ENCODE measurements around the gene MTA2.
A peak's percentile ranks its signal among the peaks of the same experiment; 100 is the strongest.
"Not testable (repeated sequence)": the region's sequence is repeated elsewhere in the genome, so short reads cannot be mapped to it uniquely, and the experiment has no call there.

The MTA2 gene

DNA sequence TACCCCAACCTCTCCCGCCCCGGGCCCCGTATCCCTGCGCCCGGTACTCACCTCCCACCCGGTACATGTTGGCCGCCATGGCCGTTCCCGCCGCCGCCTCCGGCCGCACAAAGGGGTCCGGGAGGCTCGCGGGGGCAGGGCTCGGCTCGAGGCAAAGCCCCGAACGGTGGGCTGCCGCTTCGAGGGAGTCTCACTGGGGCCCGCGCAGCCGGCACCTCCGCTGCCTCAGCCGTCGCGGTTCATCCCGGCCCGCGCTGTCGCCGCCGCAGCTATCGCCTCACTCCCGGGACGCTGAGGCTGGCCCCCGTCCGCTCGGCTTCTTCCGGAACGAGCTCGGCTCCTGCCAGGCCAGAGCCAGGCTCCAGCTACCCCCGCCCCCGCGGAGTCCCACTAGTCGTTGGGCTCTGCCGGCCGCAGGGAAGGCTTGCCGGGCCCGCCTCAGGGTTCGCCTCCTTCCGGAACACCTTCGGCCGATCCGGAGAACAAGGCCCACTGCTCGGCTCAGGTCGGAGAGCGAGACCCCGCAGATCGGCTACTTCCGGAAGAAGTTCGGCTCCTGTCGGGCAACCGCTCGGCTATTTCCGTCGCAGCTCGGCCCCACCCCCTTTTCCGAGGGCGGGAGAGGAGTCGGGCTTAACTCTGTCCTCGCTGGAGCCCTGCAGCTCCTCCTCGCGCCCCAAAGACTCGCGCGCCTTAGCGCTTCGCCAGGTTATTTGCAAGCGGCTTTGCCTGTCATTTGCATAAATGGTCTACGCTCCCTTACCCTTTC is at the start of gene MTA2:
TSS of gene MTA2 (minus strand) at position 494 of the 769 bp plus-strand sequence. CDS start at position 79, 415 bp downstream.
- DNase-seq (ENCODE audit: low spot score): peak; percentile 97

DNA sequence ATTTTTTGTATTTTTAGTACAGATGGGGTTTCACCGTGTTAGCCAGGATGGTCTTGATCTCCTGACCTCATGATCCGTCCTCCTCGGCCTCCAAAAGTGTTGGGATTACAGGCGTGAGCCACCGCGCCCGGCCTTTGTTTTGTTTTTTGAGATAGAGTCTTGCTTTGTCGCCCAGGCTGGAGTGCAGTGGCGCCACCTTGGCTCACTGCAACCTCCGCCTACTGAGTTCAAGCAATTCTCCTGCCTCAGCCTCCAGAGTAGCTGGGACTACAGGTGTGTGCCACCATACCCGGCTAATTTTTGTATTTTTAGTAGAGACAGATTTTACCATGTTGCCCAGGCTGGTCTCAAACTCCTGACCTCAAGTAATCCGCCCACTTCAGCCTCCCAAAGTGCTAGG is 48.6 kb upstream of the MTA2 start:
- not testable (repeated sequence) for DNase-seq (ENCODE audit: low spot score)

DNA sequence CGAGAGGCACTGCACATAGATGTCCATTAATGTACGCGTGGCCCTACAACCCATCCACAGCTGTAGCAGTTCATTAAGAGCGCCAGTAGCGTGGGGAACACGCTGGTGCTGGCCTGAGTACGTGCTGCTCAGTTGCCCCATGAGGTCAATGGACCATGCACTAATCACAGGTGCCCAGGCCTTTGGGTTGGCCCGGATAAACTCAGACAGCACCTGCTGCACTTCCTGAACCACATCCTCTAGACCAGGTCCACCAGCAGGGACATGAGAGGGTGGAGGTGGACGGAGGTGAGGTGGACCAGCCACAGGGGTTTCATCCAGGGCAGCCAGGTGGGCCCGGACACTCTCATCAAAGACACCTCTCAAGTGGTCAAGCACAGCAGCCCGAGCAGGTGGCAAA is 47.8 kb upstream of the MTA2 start:
- DNase-seq (ENCODE audit: low spot score): no peak

DNA sequence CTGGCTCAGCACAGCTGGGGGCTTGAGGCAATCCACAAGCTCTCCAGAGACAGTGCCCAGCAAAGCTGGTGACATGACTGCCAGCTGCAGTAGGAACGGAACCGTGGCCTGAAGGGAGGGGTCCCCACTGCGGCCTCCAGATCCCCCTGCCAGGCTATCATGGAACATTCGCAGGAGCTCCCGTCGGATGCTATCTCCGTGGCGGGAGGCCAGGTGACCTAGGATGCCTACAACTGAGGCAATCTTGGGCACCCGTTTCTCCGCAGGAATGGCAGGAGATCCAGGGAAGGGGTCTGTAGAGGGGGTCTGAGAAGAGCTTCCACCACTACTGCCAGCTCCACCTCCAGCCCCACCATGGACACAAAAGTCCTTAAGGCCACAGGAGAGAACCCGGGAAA is 47.3 kb upstream of the MTA2 start:
- DNase-seq (ENCODE audit: low spot score): no peak

DNA sequence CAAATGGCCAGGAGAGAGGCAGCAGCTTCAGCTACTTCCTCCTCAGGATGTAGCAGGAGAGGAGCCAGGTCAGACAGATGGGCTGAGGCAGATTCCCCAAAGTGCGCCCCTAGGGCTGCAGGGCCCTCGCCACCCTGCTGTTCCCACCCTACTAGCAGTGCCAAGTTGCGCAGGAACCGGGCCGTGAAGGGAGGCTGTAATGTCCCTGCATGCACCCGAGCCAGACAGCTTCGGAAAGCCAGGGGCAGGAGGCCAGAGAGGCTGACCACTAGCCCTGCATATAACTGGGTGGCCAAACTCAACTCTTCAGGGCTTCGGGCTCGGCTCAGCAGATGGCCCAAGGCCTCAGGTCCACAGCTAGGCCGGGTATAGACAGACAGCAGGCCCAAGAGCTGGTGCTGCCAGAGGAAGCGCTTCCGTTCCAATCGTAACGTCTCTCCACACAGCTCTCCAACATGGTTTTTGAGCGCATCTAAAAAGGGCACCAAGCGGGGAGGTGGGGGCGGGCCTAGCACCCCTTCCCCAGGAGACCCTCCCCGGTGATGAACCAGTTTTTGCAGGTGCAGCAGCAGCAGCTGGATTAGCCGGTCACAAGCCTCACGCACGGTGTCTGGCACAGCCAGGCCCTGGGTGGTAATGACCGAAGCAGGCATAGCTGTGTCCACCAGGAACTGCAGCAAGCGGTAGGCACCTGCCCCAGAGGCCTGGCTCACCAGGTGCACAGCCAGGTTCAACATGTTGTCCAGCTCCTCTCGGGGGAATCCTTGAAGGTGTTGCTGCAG is 46.7 kb upstream of the MTA2 start:
- DNase-seq (ENCODE audit: low spot score): no peak

DNA sequence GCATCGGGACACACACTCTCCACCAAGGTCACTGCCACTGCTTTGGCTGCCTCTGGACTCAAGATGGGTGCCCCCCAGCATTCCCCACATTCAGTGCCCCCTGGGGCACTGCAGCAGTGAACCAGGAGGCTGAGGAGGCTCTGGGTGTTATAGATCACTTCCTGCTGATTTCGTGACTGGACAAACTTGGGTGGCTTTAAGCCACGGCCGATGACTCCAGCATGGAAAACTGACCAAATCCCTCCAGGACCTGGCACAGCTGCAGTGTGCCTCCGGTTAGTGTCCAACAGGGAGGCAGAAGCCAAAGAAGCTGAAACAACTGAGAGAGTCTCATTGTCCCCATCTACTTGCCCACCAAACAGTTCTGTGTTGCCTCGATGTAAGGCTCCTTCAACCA is 45.9 kb upstream of the MTA2 start:
- peak; percentile 29 for DNase-seq (ENCODE audit: low spot score)

DNA sequence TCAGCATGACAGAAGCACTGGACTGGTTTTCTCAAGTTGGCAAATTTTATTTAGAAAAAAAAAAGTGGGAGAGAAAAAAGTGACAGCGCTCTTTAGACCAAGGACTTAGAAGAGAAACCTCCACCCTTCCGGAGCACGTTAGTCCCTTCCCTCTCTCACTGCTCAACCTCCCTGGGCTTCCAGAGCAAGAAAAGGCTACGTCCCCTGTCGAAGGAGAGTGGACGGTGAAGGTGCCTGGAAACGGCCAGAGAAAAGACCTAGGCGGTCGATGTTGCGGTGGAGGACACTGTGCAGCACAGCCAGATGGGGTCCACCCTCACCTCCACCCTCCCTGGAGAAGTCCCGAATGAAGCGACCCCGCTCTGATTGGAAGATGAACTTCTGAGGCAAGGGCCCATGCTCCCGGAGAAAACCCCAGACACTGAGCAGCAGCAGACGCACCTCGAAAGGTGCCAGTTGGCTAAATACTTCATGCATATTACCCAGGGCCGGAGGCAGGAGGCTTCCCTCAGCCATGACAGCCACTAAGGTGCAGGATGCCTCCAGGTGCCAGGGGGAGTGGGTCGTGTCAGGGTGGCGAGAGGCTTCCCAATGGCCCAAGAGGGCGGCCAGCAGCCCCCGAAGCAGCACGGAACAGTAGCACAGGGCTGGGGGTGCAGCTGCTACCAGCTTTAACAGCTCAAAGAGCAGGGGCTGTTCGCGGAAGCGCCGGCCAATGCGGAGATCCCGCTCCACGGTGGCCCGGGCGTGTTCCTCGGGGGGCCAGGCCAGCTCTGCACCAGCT is 45.4 kb upstream of the MTA2 start:
- no peak for DNase-seq (ENCODE audit: low spot score)

DNA sequence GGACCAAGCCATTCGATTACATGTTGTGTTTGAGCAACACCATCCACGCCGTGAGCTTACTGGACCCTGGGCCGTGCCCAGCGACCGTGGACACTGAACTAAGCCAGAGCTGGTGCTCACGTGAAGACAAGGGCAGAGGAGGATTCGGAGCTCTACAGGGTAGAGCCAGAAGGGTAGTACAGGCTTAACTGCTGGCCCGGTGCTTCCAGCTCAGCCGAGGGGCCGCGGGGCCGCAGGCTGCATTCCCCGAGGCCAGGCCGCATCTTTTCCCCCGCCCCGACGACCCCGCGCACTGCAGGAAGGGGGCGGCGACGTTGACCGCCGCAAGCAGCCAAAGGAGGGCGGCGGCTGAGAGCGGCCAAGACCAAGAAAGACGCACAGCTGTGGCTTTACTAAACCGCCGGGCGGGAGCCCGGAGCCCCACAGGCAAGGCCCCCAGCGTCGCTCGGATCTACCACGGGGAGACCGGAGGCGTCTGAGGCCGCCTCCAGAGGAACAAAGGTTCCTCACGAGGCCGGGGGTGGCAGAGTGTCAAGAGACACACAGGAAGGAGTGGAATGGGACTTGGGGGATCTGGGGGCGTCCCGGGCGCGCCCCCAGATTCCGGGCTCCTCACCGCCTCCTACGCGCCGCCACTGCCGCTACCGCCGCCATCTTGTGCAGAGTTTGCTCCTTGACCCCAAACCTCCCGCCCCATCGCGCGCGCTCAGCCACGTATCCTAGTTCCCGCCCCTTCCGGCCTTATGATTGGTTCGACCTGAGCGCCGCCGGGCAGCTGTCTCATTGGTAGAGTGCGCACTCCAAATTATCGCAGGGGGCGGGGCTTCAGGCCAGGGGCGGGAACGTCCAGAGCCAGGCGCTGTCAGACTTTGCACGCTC is 44.5 kb upstream of the MTA2 start, which contains the start of gene GANAB:
TSS of gene GANAB (minus strand) at position 668 of the 879 bp plus-strand sequence. CDS start at position 654, 14 bp downstream.
- DNase-seq (ENCODE audit: low spot score): peak; percentile 100

DNA sequence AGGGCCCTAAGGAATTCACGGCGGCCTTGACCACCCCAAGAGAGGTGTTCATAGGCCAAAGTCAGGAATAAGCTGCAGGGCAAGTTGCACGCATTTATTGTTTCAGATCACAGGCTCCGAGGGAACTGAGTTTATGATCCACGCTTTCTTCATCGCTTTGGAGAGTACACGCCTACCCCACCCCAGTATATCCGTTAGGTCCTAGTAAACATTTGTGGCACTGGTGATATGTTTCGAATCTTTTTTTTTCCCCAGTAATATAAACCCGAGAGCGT is 43.9 kb upstream of the MTA2 start:
- no peak for DNase-seq (ENCODE audit: low spot score)

DNA sequence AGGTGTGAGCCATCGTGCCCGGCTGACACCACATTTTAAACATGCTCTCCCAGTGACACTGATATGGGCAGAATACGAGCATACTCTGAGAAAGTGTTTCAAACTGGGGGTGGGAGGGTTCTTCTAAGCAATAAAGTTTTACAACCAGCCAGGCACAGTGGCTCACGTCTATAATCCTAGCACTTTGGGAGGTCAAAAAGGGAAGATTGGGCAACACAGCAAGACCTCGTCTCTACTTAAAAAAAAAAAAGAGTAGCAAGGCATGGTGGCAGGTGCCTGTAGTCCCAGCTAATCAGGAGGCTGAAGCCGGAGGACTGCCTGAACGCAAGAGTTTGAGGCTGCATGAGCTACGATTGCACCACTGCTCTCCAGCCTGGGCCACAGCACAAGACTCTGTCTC is 42.6 kb upstream of the MTA2 start:
- no peak for DNase-seq (ENCODE audit: low spot score)

DNA sequence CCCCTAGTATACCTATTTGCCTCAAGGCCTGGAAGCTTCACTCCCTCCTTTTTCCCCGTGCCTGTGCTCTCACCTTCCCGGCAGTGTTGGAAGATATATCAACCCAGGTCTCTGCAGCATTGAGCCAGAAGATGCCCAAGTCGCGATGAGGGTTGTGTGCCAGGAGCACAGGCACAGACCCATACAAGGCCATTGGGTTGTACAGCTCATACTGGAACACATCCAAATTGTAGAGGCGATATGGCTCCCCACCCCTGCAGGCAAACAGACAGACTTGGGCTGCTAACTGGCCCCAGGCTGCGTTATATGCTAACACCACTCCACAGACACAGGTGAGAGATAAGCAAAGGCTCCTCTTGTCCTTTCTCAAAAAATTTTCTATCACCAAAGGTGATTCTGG is 30.8 kb upstream of the MTA2 start:
- DNase-seq (ENCODE audit: low spot score): no peak

DNA sequence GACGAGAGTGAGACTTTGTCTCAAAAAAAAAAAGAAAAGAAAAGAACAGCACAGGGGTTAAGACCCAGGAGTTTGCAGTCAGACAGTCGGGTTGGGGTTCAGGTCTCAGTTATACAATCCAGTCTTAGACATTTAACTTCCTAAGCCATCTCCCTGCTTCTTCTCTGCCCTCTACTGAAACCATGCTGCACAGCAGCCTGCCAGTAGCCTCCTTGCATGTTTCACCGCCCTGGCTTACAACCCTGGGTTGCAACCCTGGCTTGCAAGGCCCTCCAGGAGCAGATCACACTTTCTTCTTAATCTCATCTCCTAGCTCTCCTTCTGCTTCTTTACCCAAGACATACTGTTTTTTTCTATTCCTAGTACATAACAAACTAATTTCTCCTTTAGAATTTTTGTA is 26.0 kb upstream of the MTA2 start:
- no peak for DNase-seq (ENCODE audit: low spot score)

DNA sequence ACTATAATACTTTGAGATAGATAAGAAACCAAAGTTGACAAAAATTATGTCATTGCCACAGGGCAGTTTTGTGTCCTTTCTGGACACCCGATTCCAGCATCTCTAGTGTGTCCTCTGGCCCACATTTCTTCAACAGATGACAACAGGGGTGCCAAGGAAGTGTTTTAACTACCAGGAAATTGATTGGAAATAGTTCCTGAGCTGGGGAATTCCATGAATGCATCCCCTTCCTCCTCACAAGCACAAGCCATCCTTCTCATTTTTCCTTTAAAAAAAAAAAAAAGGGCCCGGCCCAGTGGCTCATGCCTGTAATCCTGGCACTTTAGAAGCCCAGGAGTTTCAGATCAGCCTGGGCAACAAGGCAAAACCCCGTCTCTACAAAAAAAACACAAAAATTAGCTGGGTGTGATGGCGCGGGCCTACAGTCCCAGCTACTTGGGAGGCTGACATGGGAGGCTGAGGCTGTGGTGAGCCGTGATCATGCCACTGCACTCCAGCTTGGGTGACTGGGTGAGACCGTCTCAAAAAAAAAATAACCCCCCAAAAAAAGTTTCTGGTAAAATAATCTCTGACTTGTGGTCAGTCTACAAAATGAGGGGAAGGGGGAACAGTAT is 20.9 kb upstream of the MTA2 start:
- no peak for DNase-seq (ENCODE audit: low spot score)

DNA sequence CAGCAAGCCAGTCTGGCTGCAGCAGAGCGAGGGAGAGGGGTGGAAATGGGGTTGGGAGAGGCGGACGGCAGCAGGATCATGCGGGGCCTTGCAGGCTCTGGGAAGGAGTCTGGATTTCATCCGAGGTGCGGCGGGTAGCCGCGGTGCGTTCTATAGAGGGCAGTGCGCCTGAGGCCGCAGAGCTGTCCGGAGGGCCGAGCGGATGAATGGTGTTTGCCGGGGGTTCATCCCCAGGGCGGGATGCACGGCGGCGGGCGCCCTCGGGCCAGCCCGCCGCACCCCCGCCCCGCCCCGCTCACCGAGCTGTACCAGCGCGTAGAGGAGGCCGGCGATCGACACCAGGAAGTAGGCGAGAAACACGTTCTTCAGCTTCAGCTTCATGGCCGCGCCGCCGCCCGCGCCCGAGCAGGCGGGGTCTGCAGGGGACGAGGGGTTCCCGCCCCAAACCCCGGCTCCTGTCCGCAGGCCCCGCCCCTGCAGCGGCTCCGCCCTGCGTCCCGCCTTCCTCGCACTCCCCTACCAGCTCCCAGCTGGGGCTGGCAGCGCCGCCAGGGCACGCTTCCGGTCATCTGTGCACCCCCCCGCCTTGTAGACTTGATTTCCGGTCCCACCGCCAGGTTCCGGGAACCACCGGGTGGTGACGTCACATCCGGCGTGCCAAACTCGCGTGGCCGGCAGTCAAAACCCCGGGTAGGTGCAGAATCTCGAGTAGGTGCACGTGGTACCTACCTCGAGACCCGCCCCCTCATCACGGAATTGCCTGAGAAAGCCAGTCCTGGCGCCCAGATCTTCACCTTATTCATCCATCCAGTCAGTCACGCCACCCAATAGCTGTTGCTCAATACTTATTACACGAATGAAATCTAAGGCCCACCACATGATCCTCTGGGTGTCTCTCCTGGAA is 20.2 kb upstream of the MTA2 start, which contains the start of gene B3GAT3:
TSS of gene B3GAT3 (minus strand) at position 420 of the 904 bp plus-strand sequence. CDS start at position 381, 39 bp downstream.
- peak; percentile 99 for DNase-seq (ENCODE audit: low spot score)

DNA sequence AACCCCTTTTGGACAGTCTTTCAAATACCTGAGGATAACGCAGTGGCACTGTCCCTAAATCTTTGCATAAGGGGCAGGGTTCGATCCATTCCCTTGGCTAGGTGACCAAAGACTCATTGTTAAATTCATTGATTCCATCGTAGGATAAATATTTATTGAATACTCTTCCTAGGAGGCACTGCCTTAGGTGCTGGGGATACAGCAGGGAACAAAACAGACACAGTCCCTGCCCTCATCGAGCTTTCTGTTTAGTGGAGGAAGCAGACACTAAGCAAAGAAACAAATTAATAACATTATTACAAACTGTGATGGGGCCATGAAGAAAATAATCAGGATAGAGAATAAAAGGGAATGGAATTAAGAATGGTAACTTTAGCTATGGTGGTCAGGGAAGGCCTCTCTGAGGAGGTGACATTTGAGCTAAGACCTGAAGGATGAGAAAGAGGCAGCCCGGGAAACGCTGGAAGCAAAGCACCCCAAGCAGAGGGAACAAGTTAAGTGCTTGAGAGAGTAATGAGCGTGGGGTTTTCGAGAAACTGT is 19.4 kb upstream of the MTA2 start:
- no peak for DNase-seq (ENCODE audit: low spot score)

DNA sequence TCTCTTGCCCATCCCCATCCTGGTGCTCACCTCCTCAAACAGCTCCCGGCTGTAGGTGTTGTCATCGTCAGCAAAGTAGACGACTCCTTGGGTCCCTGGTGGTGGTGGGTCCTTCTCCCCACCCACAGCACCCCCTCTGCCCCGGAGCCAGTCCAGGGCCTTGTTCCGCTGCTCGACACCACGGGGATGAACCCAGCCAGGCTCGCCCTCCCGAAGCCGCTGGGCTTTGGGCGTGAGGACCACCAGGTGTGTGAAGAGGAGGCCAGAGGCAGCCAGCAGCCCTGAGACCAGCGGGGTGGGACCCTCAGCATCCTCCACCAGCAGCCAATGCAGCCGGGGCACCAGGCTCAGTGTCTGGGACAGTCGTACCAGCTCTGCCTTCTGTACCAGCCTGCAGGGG is 15.3 kb upstream of the MTA2 start:
- DNase-seq (ENCODE audit: low spot score): not testable (repeated sequence)

DNA sequence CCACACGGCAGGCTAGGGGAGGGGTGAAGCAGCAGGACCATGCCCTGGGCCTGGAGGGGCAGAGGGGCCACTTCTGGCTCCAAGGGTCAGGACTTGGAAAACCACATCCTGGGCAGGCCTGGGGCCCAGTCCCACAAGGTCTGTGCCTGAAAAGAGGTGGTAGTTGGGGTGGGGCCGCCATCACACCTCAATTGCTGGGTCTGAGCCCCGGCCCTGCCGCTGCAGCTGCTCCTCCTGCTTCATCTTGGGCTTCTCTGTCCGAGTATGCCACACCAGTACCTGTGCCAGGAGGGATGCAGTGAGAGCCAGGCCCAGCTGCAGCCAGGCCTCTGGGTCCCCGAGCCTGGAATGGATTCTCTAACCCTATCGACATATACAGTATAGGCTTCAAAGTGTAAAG is 13.9 kb upstream of the MTA2 start:
- DNase-seq (ENCODE audit: low spot score): no peak

DNA sequence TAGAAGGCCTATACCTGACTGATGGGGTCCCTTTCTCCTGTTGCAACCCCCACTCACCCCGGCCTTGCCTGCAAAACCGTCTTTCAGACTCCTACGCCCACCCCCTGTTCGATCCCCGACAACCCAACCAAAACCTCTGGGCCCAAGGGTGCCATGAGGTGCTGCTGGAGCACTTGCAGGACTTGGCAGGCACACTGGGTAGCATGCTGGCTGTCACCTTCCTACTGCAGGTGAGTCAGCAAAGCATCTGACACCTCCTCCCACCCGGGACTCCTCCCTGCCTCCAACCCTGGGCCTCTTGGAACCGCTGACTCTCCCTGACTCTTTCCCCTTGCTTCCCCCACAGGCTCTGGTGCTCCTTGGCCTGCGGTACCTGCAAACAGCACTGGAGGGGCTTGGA is 12.6 kb upstream of the MTA2 start:
- DNase-seq (ENCODE audit: low spot score): no peak

DNA sequence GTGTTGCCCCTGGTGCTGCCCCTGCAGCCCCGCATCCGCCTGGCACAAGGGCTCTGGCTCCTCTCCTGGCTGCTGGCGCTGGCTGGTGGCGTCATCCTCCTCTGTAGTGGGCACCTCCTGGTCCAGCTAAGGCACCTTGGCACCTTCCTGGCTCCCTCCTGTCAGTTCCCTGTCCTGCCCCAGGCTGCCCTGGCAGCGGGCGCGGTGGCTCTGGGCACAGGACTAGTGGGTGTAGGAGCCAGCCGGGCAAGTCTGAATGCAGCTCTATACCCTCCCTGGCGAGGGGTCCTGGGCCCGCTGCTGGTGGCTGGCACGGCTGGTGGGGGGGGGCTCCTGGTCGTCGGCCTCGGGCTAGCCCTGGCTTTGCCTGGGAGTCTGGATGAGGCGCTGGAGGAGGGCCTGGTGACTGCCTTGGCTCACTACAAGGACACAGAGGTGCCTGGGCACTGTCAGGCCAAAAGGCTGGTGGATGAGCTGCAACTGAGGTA is 11.7 kb upstream of the MTA2 start:
- no peak for DNase-seq (ENCODE audit: low spot score)

Data from AG08395 (cell line).